ENCODE results near the gene CUL7. TPM values are rescaled to one million over a fixed set of nuclear protein-coding genes. Genes with fewer than 3 reads are reported as not detected.

The CUL7 gene
- total and polyA plus RNA-seq, 2 of the 8 experiments (the other 6 are each of a cell fraction or from before 2014, with no cell fraction given) = 10.8 to 15.0 TPM

DNA sequence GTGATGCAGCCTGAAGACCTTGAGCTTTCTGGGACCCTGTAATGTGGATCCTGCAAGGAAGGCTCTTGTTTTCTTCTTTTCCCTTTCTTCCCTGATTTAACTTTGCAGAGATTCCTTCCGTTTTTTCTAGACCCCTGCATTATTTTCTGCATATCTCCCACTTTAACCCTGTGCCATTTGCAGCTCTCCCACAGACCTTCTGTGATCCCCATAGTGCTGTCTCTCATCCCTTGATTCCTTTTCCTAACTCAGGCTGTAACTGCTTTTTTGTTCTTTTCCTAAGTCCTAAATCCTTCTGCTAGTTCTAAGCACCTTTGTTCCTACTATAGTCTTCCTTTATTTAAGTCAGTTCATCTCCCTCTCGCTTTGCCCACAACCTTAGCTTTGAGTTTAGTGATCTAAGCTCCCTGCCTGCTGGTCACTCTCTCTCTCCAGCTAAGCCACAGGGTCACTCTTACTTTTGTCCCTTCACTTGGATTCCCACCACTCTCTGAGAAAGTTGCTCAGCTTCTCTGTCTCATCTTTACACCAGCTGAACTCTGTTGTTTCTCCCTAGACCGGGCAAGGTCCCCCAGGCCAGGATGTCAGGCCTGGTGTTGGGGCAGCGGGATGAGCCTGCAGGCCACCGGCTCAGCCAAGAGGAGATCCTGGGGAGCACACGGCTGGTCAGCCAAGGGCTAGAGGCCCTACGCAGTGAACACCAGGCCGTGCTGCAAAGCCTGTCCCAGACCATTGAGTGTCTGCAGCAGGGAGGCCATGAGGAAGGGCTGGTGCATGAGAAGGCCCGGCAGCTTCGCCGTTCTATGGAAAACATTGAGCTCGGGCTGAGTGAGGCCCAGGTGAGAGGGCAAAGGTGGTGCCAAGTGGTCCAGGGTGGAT, 7.3 kb upstream of the CUL7 start:
- Histone ChIP-seq H2BK20ac (ENCODE audit: low read length) (no peak overlapping the region), H3K79me2 (ENCODE audit: control insufficient read depth in 1 of 2, insufficient read depth in 2 of 2, low read length in 2 of 2) (peaks cover 6 to 16% of the 10 kb centered on the region in 2 experiments; a peak in 3 of 4 replicates), H4K8ac (ENCODE audit: extremely low read depth, insufficient read depth, low read length) (no peak overlapping the region), H3K23me2 (ENCODE audit: low read depth, low read length) (peaks cover 10% of the 10 kb centered on the region; the same call in 1 of the 2 replicates), H3K27ac (ENCODE audit: low read depth, low read length) (no peak overlapping the region), H2AFZ (ENCODE audit: low read length) (no peak overlapping the region), H2BK15ac (ENCODE audit: low read length) (no peak overlapping the region), H4K20me1 (replicated peaks in 1 of 2; ENCODE audit: control insufficient read depth in 1 of 2, insufficient read depth in 2 of 2, low read length in 2 of 2) (no peaks in the 10 kb centered on the region), H3K14ac (ENCODE audit: insufficient read length) (no peak overlapping the region), H3K4me2 (ENCODE audit: insufficient read depth in 1 of 2, low read depth in 2 of 2, low read length in 2 of 2) (peak overlapping the region; percentile 74 to 83; a peak in 3 of 4 replicates), H4K5ac (ENCODE audit: insufficient read length, low read depth, low read length) (no peak overlapping the region), H3K9ac (replicated peaks in 1 of 4; ENCODE audit: extremely low read depth in 1 of 4, low read depth in 3 of 4, low read length in 3 of 4) (peak overlapping the region in 2 of 4 experiments; percentile 37 to 91; a peak in 3 of 7 replicates), H3K23ac (ENCODE audit: insufficient read length) (no peak overlapping the region), H3K4me1 (replicated peaks in 1 of 4; ENCODE audit: control insufficient read depth in 3 of 4, insufficient read depth in 4 of 4, low read length in 3 of 4) (peaks cover 4 to 10% (median 5%) of the 10 kb centered on the region in 4 experiments; a peak in 5 of 7 replicates), H3K27me3 (replicated peaks in 1 of 4; ENCODE audit: control insufficient read depth in 3 of 4, extremely low read depth in 1 of 4, insufficient read depth in 3 of 4, low read length in 3 of 4) (no peaks in the 10 kb centered on the region), H2BK5ac (ENCODE audit: low read depth, low read length) (no peak overlapping the region), H3K4me3 (ENCODE audit: extremely low read depth in 1 of 4, insufficient read depth in 2 of 4, low read depth in 3 of 4, low read length in 4 of 4) (peak overlapping the region in 3 of 4 experiments; percentile 90 to 99 (median 97); a peak in 5 of 8 replicates), H3K4ac (replicated peaks; ENCODE audit: insufficient read length, low read depth, low read length) (no peak overlapping the region), H4K91ac (replicated peaks; ENCODE audit: insufficient read length, low read length) (no peak overlapping the region), H2AK5ac (ENCODE audit: low read depth, low read length) (no peak overlapping the region), H3K36me3 (ENCODE audit: control insufficient read depth in 2 of 4, insufficient read depth in 4 of 4, low read length in 3 of 4) (peaks cover 0 to 8% (median 6%) of the 10 kb centered on the region in 4 experiments; a peak in 7 of 8 replicates), H3K9me3 (ENCODE audit: insufficient read depth in 2 of 2, low read depth in 1 of 2, low read length in 1 of 2) (no peaks in the 10 kb centered on the region), H3K56ac (replicated peaks; ENCODE audit: insufficient read length, low read depth, low read length) (no peak overlapping the region), H2BK12ac (ENCODE audit: low read depth, low read length) (no peak overlapping the region), H3K18ac (ENCODE audit: extremely low read depth, low read length) (no peak overlapping the region), H3K79me1 (ENCODE audit: low read depth, low read length) (peaks cover 12% of the 10 kb centered on the region), H2BK120ac (replicated peaks; ENCODE audit: low read depth, low read length) (no peak overlapping the region)
- 87% methylated on average over 12 of the region's 12 CpGs; no CpG with 5 or more reads in 1 of the 2 experiments for WGBS, 2 experiments (ENCODE audit: extremely low coverage in 1 of 2, insufficient coverage in 1 of 2, insufficient read length in 1 of 2, insufficient replicate concordance in 2 of 2, low coverage in 1 of 2, low lambda C conversion rate in 2 of 2, missing lambda C conversion rate in 1 of 2)
- POLR2A ChIA-PET (ENCODE audit: partially characterized antibody) = interaction anchor here (0.8 to 3.5 kb wide), 14 partner anchors 9 to 131 kb away, joined by 3 to 19 read pairs (median 7); partner anchors contain the start of genes CNPY3 and PTK7
- DNase-seq (ENCODE audit: low read depth in 1 of 2, low spot score in 2 of 2) (no peak), FAIRE-seq (no peak)
- TF ChIP-seq KDM1A (IDR thresholded peaks at IDR 0.05; ENCODE audit: borderline replicate concordance, low read length) = no peak
- no peak for TF ChIP-seq HDAC6 (IDR thresholded peaks at IDR 0.05; ENCODE audit: low read depth, low read length)
- no peak for TF ChIP-seq YY1 (IDR thresholded peaks at IDR 0.05; ENCODE audit: low read depth, low read length)
- CTCF ChIA-PET (ENCODE audit: partially characterized antibody) = interaction anchor here (1.1 to 3.1 kb wide), 6 partner anchors 8 to 95 kb away, joined by 4 to 20 read pairs (median 6); no protein-coding TSS in a partner anchor
